Activated T-helper 17 cell treated with anti-CD3 and anti-CD28 coated beads, Interleukin-2, amount 50 U/mL, for 72 hours (primary cell): Measurements from ENCODE around the gene ASCC1. TPM values are rescaled to one million over a fixed set of nuclear protein-coding genes. Genes with fewer than 3 reads are reported as not detected.
"Not testable (repeated sequence)": the region's sequence is repeated elsewhere in the genome, so short reads cannot be mapped to it uniquely, and the experiment has no call there.

ENCODE experiments used
- ATAC-seq: fragments of 150-1000 bp; cut with Tn5 transposase; replicated peaks from 2 replicates; pipeline ENCODE4 v1.10.0; 2021; ENCODE audit warnings: mild to moderate bottlenecking, moderate library complexity
- H3K27ac Mint-ChIP-seq: one replicate; pipeline ENCODE4 v1.8.0; 2022; ENCODE audit warnings: mixed read lengths
- H3K27me3 Mint-ChIP-seq: one replicate; pipeline ENCODE4 v1.8.0; 2022; ENCODE audit warnings: mixed read lengths
- H3K36me3 Mint-ChIP-seq: one replicate; pipeline ENCODE4 v1.8.0; 2022; ENCODE audit warnings: low read depth, mild to moderate bottlenecking, mixed read lengths
- H3K4me1 Mint-ChIP-seq: one replicate; pipeline ENCODE4 v1.8.0; 2022; ENCODE audit warnings: mixed read lengths
- H3K4me3 Mint-ChIP-seq: one replicate; pipeline ENCODE4 v1.8.0; 2022; ENCODE audit warnings: mild to moderate bottlenecking, mixed read lengths
- H3K9me3 Mint-ChIP-seq: one replicate; pipeline ENCODE4 v1.8.0; 2022; ENCODE audit warnings: mixed read lengths
- total RNA-seq, 2 donors: library from RNA; stranded (reverse); gene quantifications; one replicate each; pipeline ENCODE4 v1.2.3, GENCODE V29; 2022

The ASCC1 gene
- total RNA-seq, 2 donors from 2014 or later: 44.0 to 48.6 TPM

DNA sequence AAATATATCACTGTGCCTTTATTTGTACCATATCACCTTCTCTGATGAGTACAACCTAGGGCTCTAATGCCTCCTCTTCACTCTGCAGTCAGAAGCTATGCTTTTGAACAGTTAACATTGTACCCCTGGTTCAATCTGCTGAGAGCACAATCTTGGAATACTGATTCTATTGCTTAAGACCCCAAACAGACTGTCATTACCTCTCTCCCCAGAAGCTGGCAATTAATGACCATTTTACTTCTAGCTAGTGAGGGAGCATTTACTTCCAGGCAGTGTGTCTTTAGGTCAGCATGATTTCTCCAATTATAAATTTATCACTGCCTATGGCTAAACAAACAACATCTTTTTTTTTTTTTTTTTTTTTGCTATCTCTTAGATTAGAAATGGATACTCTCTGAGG, 91.7 kb downstream of the ASCC1 start:
- no peak for ATAC-seq
- H3K27ac Mint-ChIP-seq: no peak overlapping the region
- no peaks in the 10 kb centered on the region for H3K27me3 Mint-ChIP-seq
- H3K4me3 Mint-ChIP-seq: no peak overlapping the region
- no peaks in the 10 kb centered on the region for H3K9me3 Mint-ChIP-seq
- H3K4me1 Mint-ChIP-seq: peaks cover 16% of the 10 kb centered on the region
- peaks cover 30% of the 10 kb centered on the region for H3K36me3 Mint-ChIP-seq

DNA sequence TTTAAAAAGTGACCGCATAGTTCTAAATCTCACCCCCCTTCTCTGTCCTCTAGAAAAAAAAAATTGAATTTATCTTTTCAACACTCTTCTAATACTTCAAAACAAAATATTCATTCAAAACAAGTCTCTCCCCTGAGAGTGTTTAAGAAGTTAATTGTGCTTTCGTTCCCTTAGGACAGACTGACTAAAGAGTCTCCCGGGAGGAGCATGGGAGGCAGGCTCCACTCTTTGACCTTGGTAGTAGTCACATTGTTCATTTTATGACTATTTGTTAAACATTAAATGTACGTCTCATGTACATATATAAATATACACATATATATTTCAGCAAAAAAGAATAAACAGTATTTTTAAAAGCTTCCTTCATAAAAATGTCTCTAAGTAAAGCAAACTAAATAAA, 92.5 kb downstream of the ASCC1 start:
- ATAC-seq: no peak
- Mint-ChIP-seq H3K36me3 (peaks cover 30% of the 10 kb centered on the region), H3K4me3 (no peak overlapping the region), H3K27me3 (no peaks in the 10 kb centered on the region), H3K27ac (no peak overlapping the region), H3K4me1 (peaks cover 16% of the 10 kb centered on the region), H3K9me3 (no peaks in the 10 kb centered on the region)

GRCh38 chr10:72122221-72122620, 93.9 kb downstream of the ASCC1 start:
- H3K36me3 Mint-ChIP-seq: peaks cover 26% of the 10 kb centered on the region
- ATAC-seq: peak; percentile 54
- no peaks in the 10 kb centered on the region for H3K9me3 Mint-ChIP-seq
- peak overlapping the region; percentile 35 for H3K27ac Mint-ChIP-seq
- H3K4me3 Mint-ChIP-seq: peak overlapping the region; percentile 49
- no peaks in the 10 kb centered on the region for H3K27me3 Mint-ChIP-seq
- H3K4me1 Mint-ChIP-seq: peaks cover 16% of the 10 kb centered on the region

GRCh38 chr10:72121389-72121788, 94.7 kb downstream of the ASCC1 start:
- ATAC-seq: no peak
- peak overlapping the region; percentile 49 for H3K4me3 Mint-ChIP-seq
- no peaks in the 10 kb centered on the region for H3K27me3 Mint-ChIP-seq
- H3K27ac Mint-ChIP-seq: peak overlapping the region; percentile 35
- H3K4me1 Mint-ChIP-seq: peaks cover 11% of the 10 kb centered on the region
- H3K9me3 Mint-ChIP-seq: no peaks in the 10 kb centered on the region
- H3K36me3 Mint-ChIP-seq: peaks cover 18% of the 10 kb centered on the region

- Mint-ChIP-seq H3K4me3 (no peak overlapping the region), H3K9me3 (no peaks in the 10 kb centered on the region), H3K36me3 (peaks cover 24% of the 10 kb centered on the region), H3K27me3 (no peaks in the 10 kb centered on the region), H3K27ac (no peak overlapping the region), H3K4me1 (peaks cover 14% of the 10 kb centered on the region)
- ATAC-seq: no peak
These were observed 99.7 kb downstream of the ASCC1 start for GRCh38 chr10:72116372-72116771.

- Mint-ChIP-seq H3K4me1 (peaks cover 17% of the 10 kb centered on the region), H3K27ac (no peak overlapping the region), H3K9me3 (no peaks in the 10 kb centered on the region), H3K27me3 (no peaks in the 10 kb centered on the region), H3K36me3 (peaks cover 18% of the 10 kb centered on the region), H3K4me3 (no peak overlapping the region)
- ATAC-seq: no peak
These were observed 101.2 kb downstream of the ASCC1 start for GRCh38 chr10:72114706-72115450.

- Mint-ChIP-seq H3K4me3 (peak overlapping the region; percentile 91), H3K9me3 (no peaks in the 10 kb centered on the region), H3K27me3 (no peaks in the 10 kb centered on the region), H3K4me1 (peaks cover 50% of the 10 kb centered on the region), H3K27ac (no peak overlapping the region), H3K36me3 (peaks cover 25% of the 10 kb centered on the region)
- no peak for ATAC-seq
These were observed 105.2 kb downstream of the ASCC1 start for GRCh38 chr10:72110673-72111401.

- peaks cover 16% of the 10 kb centered on the region for H3K36me3 Mint-ChIP-seq
- peaks cover 42% of the 10 kb centered on the region for H3K4me1 Mint-ChIP-seq
- ATAC-seq: peak; percentile 60
- no peaks in the 10 kb centered on the region for H3K27me3 Mint-ChIP-seq
- no peaks in the 10 kb centered on the region for H3K9me3 Mint-ChIP-seq
- peak overlapping the region; percentile 98 for H3K27ac Mint-ChIP-seq
- peak overlapping the region; percentile 91 for H3K4me3 Mint-ChIP-seq
These were observed 106.4 kb downstream of the ASCC1 start for GRCh38 chr10:72109636-72110157.

DNA sequence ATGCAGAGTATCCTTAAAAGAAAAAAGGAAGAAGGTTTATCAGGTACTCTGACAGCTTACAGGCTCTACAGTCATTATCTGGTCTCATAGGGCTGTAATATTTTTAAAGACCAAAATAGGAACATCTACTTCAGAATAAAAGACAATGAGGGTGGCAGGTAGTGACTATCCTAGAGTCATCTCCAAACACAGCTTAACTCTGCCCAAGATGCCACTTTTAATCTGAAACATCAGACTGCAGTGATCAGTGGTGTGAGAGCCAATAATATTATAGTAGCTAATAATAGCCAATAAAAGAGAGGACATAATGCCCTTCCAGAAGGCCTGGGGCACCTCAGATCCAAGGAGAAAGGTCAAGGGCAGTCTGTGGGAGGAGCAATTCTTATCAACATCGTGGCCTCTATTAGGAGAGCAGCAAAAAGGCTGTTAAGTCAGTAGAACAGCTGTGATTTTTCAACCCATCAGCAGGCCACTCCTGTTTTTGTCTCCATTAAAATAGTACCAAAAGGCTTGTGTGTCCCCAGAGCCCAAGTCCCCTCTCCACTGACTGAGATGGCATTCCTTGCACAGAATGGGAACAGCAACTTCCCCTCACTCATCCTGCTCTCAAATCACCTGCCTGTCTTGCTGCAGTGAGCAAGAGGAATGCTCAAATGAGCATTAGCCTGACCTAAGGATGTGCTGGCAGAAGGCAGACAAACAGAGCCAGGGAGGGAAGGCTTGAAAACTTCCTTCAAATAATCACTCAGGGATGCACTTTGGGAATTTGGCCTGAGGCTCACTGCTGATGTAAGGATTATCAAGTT, 107.0 kb downstream of the ASCC1 start:
- H3K4me1 Mint-ChIP-seq: peaks cover 46% of the 10 kb centered on the region
- H3K4me3 Mint-ChIP-seq: peak overlapping the region; percentile 91
- no peaks in the 10 kb centered on the region for H3K27me3 Mint-ChIP-seq

GRCh38 chr10:72108004-72108370, 108.1 kb downstream of the ASCC1 start:
- H3K36me3 Mint-ChIP-seq: peaks cover 24% of the 10 kb centered on the region
- peak overlapping the region; percentile 98 for H3K27ac Mint-ChIP-seq
- ATAC-seq: peak; percentile 7
- not testable (repeated sequence) for H3K9me3 Mint-ChIP-seq, H3K27me3 Mint-ChIP-seq
- peak overlapping the region; percentile 91 for H3K4me3 Mint-ChIP-seq
- H3K4me1 Mint-ChIP-seq: peaks cover 51% of the 10 kb centered on the region

More for the DNA sequence above, 107.0 kb downstream of the ASCC1 start:
- Mint-ChIP-seq H3K36me3 (peaks cover 16% of the 10 kb centered on the region), H3K9me3 (no peaks in the 10 kb centered on the region), H3K27ac (peak overlapping the region; percentile 98)
- peak; percentile 34 for ATAC-seq

DNA sequence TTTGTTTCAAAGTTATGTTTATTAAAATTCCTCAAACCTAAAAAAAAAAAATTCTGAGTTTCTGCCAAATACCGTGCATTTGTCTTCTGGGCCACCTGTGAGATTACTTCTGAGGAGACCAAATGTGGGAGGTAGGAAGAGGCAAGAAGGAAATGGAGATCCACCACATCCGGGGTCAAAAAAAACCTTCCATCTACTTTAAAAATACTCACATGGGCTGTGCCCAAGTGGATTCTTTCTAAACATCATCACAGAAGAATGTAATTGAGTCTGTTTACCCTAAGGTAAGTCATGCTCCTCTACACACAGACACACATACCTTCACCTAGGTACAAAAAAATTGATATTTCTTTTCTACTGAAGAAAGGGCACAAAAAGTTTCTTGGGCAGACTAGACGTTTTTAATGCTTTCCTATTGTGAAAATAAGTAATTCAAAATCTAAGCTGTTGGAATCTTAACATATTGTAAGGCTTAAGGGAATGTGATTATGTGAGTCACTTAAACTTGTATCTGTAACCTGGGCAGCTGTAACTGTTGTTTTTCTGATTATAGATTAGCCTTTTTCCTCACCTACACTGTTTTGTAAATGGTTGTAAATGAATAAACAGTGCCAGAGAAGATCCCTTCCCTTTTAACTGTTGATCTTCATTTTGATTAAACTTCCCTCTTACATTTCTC, 108.6 kb downstream of the ASCC1 start:
- no peaks in the 10 kb centered on the region for H3K9me3 Mint-ChIP-seq
- H3K4me1 Mint-ChIP-seq: peaks cover 51% of the 10 kb centered on the region
- no peaks in the 10 kb centered on the region for H3K27me3 Mint-ChIP-seq
- peak; percentile 70 for ATAC-seq
- peak overlapping the region; percentile 91 for H3K4me3 Mint-ChIP-seq
- H3K27ac Mint-ChIP-seq: peak overlapping the region; percentile 98
- peaks cover 27% of the 10 kb centered on the region for H3K36me3 Mint-ChIP-seq

GRCh38 chr10:72106896-72107295, 109.2 kb downstream of the ASCC1 start:
- Mint-ChIP-seq H3K27me3 (no peaks in the 10 kb centered on the region), H3K4me1 (peaks cover 47% of the 10 kb centered on the region), H3K36me3 (peaks cover 32% of the 10 kb centered on the region), H3K9me3 (no peaks in the 10 kb centered on the region), H3K4me3 (peak overlapping the region; percentile 91), H3K27ac (peak overlapping the region; percentile 98)
- no peak for ATAC-seq

DNA sequence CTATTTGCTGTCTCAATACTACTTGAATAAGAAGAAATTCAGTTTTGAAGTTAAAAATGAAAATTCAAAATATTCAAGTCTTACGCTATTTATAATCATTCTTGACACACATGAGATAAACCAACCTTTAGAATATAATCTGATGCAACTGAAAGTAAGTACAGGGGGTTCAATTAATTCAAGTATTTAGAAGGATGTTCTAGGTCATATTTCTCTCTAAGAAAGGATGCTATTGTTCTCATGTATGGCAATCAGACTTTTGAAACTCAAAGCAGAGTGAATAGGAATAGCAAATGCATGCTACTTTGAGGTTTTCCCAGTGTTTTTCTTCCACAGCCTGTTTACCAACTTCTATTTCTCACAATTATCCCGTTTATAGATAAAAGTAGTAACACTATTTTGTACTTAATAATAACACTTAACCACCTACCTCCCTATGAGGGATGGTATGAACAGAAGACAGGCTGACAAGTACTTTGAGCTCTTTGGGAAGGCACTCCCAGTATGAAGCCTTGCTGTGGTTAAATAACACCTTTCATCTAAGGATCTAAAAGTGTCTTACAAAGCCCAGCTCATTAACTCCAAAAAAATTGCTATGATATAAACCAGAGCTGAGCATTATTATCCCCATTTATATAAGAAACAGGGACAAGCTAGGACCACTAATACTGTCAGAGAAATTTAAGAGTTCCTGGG, 109.8 kb downstream of the ASCC1 start:
- no peak for ATAC-seq
- Mint-ChIP-seq H3K4me3 (peak overlapping the region; percentile 91), H3K9me3 (no peaks in the 10 kb centered on the region), H3K36me3 (peaks cover 38% of the 10 kb centered on the region), H3K27ac (peak overlapping the region; percentile 98), H3K4me1 (peaks cover 53% of the 10 kb centered on the region), H3K27me3 (no peaks in the 10 kb centered on the region)
